ENCODE data around the gene DDX42. TPM values are rescaled to one million over a fixed set of nuclear protein-coding genes. Genes with fewer than 3 reads are reported as not detected.

Gene DDX42
- total RNA-seq, 1 experiment from 2014 or later: 128 TPM

DNA sequence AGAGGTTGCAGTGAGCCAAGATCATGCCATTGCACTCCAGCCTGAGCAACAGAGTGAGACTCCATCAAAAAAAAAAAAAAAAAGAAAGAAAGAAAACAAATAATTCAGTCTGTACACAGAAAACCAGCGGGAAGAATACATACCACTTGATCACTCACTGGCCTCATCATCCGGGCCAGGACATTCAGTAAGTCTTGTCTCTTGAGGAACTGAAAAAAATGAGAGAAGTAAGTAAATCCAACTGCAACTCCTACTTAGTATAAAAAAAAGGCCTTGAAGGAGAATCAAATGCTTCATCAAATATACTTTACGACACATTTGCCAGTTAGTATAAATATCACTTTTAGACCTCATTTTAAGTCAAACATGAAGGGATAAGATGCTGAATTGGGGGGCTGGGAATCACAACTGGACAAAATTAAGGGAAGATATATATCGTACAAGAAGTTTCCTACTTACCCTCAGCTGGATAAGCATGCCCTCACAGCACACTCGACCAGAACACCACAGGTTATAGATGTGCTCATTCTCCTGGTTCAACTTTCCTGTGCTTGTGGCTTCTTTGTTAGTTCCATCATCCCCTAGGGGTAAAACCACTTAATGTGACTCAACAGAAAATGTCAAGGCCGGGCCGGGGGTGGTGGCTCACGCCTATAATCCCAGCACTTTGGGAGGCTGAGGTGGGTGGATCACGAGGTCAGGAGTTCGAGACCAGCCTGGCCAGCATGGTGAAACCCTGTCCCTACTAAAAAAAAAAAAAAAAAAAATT is 13.0 kb upstream of the DDX42 start:
- ChIA-PET CTCF (interaction anchor here (0.6 kb wide), 1 partner anchor 11 kb away, joined by 3 read pairs; no protein-coding TSS in a partner anchor), POLR2A (no interaction called here)
- Mint-ChIP-seq H3K27ac (no peak overlapping the region), H3K27me3 (ENCODE audit: low read depth) (no peaks in the 10 kb centered on the region), H3K9me3 (no peaks in the 10 kb centered on the region), H3K36me3 (peaks cover 69% of the 10 kb centered on the region), H3K4me1 (no peaks in the 10 kb centered on the region), H3K4me3 (no peak overlapping the region)
- DNase-seq (ENCODE audit: low spot score) (no peak), ATAC-seq (no peak)
- TF ChIP-seq, protein P1, sequence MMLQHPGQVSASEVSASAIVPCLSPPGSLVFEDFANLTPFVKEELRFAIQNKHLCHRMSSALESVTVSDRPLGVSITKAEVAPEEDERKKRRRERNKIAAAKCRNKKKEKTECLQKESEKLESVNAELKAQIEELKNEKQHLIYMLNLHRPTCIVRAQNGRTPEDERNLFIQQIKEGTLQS (CRISPR knock-in tag; conservative IDR thresholded peaks at IDR 0.05): no peak
- TF ChIP-seq ZNF423 (CRISPR knock-in tag; IDR thresholded peaks at IDR 0.05) (no peak), NR1H2 (CRISPR knock-in tag; IDR thresholded peaks at IDR 0.05) (no peak), NR3C1 (CRISPR knock-in tag; conservative IDR thresholded peaks at IDR 0.05; ENCODE audit: low read depth) (no peak), ZNF138 (CRISPR knock-in tag; conservative IDR thresholded peaks at IDR 0.05) (no peak), CBFB (CRISPR knock-in tag; IDR thresholded peaks at IDR 0.05; ENCODE audit: low read depth) (no peak), SP1 (CRISPR knock-in tag; conservative IDR thresholded peaks at IDR 0.05) (no peak), ZNF121 (CRISPR knock-in tag; IDR thresholded peaks at IDR 0.05) (no peak), ZNF416 (CRISPR knock-in tag; IDR thresholded peaks at IDR 0.05) (no peak)
- TF ChIP-seq, protein P2, sequence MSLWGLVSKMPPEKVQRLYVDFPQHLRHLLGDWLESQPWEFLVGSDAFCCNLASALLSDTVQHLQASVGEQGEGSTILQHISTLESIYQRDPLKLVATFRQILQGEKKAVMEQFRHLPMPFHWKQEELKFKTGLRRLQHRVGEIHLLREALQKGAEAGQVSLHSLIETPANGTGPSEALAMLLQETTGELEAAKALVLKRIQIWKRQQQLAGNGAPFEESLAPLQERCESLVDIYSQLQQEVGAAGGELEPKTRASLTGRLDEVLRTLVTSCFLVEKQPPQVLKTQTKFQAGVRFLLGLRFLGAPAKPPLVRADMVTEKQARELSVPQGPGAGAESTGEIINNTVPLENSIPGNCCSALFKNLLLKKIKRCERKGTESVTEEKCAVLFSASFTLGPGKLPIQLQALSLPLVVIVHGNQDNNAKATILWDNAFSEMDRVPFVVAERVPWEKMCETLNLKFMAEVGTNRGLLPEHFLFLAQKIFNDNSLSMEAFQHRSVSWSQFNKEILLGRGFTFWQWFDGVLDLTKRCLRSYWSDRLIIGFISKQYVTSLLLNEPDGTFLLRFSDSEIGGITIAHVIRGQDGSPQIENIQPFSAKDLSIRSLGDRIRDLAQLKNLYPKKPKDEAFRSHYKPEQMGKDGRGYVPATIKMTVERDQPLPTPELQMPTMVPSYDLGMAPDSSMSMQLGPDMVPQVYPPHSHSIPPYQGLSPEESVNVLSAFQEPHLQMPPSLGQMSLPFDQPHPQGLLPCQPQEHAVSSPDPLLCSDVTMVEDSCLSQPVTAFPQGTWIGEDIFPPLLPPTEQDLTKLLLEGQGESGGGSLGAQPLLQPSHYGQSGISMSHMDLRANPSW (CRISPR knock-in tag; conservative IDR thresholded peaks at IDR 0.05; ENCODE audit: low read depth): no peak
- TF ChIP-seq, protein P3, sequence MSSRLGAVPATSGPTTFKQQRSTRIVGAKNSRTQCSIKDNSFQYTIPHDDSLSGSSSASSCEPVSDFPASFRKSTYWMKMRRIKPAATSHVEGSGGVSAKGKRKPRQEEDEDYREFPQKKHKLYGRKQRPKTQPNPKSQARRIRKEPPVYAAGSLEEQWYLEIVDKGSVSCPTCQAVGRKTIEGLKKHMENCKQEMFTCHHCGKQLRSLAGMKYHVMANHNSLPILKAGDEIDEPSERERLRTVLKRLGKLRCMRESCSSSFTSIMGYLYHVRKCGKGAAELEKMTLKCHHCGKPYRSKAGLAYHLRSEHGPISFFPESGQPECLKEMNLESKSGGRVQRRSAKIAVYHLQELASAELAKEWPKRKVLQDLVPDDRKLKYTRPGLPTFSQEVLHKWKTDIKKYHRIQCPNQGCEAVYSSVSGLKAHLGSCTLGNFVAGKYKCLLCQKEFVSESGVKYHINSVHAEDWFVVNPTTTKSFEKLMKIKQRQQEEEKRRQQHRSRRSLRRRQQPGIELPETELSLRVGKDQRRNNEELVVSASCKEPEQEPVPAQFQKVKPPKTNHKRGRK (CRISPR knock-in tag; IDR thresholded peaks at IDR 0.05; ENCODE audit: borderline replicate concordance): no peak
- TF ChIP-seq, protein P4, sequence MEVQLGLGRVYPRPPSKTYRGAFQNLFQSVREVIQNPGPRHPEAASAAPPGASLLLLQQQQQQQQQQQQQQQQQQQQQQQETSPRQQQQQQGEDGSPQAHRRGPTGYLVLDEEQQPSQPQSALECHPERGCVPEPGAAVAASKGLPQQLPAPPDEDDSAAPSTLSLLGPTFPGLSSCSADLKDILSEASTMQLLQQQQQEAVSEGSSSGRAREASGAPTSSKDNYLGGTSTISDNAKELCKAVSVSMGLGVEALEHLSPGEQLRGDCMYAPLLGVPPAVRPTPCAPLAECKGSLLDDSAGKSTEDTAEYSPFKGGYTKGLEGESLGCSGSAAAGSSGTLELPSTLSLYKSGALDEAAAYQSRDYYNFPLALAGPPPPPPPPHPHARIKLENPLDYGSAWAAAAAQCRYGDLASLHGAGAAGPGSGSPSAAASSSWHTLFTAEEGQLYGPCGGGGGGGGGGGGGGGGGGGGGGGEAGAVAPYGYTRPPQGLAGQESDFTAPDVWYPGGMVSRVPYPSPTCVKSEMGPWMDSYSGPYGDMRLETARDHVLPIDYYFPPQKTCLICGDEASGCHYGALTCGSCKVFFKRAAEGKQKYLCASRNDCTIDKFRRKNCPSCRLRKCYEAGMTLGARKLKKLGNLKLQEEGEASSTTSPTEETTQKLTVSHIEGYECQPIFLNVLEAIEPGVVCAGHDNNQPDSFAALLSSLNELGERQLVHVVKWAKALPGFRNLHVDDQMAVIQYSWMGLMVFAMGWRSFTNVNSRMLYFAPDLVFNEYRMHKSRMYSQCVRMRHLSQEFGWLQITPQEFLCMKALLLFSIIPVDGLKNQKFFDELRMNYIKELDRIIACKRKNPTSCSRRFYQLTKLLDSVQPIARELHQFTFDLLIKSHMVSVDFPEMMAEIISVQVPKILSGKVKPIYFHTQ (CRISPR knock-in tag; IDR thresholded peaks at IDR 0.05): no peak
- TF ChIP-seq, protein P5, sequence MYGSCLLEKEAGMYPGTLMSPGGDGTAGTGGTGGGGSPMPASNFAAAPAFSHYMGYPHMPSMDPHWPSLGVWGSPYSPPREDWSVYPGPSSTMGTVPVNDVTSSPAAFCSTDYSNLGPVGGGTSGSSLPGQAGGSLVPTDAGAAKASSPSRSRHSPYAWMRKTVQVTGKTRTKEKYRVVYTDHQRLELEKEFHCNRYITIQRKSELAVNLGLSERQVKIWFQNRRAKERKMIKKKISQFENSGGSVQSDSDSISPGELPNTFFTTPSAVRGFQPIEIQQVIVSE (CRISPR knock-in tag; IDR thresholded peaks at IDR 0.05; ENCODE audit: borderline replicate concordance): no peak
- TF ChIP-seq, protein P6, sequence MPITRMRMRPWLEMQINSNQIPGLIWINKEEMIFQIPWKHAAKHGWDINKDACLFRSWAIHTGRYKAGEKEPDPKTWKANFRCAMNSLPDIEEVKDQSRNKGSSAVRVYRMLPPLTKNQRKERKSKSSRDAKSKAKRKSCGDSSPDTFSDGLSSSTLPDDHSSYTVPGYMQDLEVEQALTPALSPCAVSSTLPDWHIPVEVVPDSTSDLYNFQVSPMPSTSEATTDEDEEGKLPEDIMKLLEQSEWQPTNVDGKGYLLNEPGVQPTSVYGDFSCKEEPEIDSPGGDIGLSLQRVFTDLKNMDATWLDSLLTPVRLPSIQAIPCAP (CRISPR knock-in tag; IDR thresholded peaks at IDR 0.05): no peak

Data from WTC11 (cell line).